ENCODE results near the gene TYK2.
"Not testable (repeated sequence)": the region's sequence is repeated elsewhere in the genome, so short reads cannot be mapped to it uniquely, and the experiment has no call there.

TYK2 gene

GRCh38 chr19:10408511-10409283, 28.3 kb upstream of the TYK2 start:
- no peak for DNase-seq (ENCODE audit: low spot score)
- no peak for FAIRE-seq

DNA sequence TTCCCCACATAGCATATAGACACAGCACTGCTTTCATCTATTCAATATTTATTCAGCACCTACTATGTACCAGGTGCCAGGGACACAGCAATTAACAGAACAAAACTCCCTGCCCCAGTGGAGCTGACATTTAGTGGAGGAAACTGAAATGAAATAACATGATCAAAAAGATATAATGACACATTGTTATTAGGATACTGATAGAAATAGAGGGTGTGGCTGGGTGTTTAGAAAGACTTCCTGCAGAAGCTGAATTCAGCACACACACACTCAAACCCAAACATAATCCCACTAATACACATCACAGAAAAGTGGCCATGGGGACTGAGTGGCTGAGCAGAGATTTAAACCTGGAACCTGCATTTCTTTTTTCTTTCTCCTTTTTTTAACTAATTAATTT, 26.7 kb upstream of the TYK2 start:
- no peak for FAIRE-seq
- no peak for DNase-seq (ENCODE audit: low spot score)

- no peak for FAIRE-seq
- DNase-seq (ENCODE audit: low spot score) = no peak
Observed at GRCh38 chr19:10406191-10406590, 25.8 kb upstream of the TYK2 start.

DNA sequence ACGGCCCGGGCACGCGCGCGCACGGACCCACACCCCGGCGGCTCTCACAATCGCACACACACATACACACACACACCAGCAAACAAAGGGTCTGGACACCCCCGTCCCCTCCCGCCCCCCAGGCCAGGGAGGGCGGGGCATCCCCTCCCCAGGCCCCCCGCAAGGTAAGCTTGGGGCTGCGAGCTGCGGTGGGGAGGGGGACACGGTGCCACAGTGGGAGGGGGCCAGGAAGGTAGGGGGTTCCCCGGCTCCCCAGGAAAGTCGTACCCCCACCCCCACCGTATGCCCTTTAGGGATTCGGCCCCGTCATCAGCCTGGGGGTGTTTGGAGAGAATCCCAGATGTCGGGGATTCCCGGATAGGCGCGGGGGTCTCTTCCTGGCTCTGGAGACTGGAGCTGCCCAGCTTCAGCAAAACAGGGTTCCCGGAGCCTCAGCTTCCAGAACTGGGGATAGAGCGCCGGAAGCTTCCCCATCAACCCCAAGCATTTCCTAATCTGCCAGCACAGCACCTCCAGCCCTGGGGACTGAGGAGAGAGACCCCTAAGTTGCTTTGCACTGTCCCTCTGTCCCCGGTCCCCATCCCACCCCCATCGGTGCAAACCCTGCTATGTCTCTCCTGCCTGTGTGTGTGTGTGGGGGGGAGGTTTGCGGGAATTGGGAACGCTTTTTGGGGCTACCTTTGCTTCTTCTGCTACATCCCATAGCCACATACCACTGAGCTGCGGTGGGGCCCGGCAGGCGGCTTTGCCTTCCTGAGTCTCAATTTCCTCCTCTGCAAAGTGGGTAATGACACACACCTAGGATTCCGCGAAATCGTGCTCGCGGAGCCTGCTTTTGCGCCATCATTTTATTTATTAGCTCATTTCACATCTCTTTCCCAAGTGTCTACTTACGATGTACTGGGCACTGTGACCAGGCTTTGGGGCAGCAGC, 24.8 kb upstream of the TYK2 start:
- no peak for DNase-seq (ENCODE audit: low spot score)
- no peak for FAIRE-seq

GRCh38 chr19:10403137-10404021, 23.0 kb upstream of the TYK2 start, which contains the start of gene CDC37:
Gene CDC37, minus strand, starts transcription at chr19:10403542. Its CDS starts 63 bp downstream, at chr19:10403479.
- FAIRE-seq (no peak), DNase-seq (ENCODE audit: low spot score) (peak; percentile 96)

GRCh38 chr19:10402441-10403038, 22.2 kb upstream of the TYK2 start:
- DNase-seq (ENCODE audit: low spot score) = no peak
- no peak for FAIRE-seq

DNA sequence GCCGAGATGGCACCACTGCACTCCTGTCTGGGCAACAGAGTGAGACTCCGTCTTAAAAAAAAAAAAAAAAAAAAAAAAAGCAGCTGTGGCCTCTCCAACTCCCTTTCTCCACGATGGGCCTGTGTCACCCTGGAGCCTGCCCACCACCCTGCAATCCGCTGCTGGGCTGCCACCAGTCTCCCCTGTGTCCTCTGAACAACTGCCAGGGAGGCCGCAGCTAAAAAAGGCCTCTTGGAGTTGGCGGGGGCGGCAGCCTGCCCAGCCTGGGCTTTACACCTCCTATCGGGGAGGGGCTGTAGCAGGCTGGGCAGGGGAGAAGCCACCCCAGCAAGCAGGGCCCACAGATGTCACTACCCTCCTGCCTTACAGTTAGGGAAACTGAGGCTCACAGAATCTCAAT, 19.5 kb upstream of the TYK2 start:
- no peak for DNase-seq (ENCODE audit: low spot score)
- no peak for FAIRE-seq

GRCh38 chr19:10399340-10399739, 19.0 kb upstream of the TYK2 start:
- not testable (repeated sequence) for FAIRE-seq; DNase-seq (ENCODE audit: low spot score)

- DNase-seq (ENCODE audit: low spot score) (no peak), FAIRE-seq (no peak)
Observed at GRCh38 chr19:10398819-10399218, 18.4 kb upstream of the TYK2 start.

GRCh38 chr19:10395917-10396316, 15.5 kb upstream of the TYK2 start:
- FAIRE-seq (no peak), DNase-seq (ENCODE audit: low spot score) (no peak)

GRCh38 chr19:10395436-10395835, 15.1 kb upstream of the TYK2 start:
- DNase-seq (ENCODE audit: low spot score) (no peak), FAIRE-seq (no peak)

- no peak for FAIRE-seq
Observed at GRCh38 chr19:10395003-10395402, 14.6 kb upstream of the TYK2 start.

GRCh38 chr19:10393137-10393536, 12.8 kb upstream of the TYK2 start:
- FAIRE-seq = no peak
- DNase-seq (ENCODE audit: low spot score) = no peak

More at GRCh38 chr19:10395003-10395402, 14.6 kb upstream of the TYK2 start:
- DNase-seq (ENCODE audit: low spot score) = no peak

GRCh38 chr19:10392120-10392519, 11.7 kb upstream of the TYK2 start:
- no peak for FAIRE-seq
- DNase-seq (ENCODE audit: low spot score) = no peak

- DNase-seq (ENCODE audit: low spot score) = peak; percentile 65
- no peak for FAIRE-seq
Observed at GRCh38 chr19:10390652-10391286, 10.4 kb upstream of the TYK2 start.

- DNase-seq (ENCODE audit: low spot score) = no peak
- FAIRE-seq = no peak
Observed at GRCh38 chr19:10389863-10390262, 9.5 kb upstream of the TYK2 start.

DNA sequence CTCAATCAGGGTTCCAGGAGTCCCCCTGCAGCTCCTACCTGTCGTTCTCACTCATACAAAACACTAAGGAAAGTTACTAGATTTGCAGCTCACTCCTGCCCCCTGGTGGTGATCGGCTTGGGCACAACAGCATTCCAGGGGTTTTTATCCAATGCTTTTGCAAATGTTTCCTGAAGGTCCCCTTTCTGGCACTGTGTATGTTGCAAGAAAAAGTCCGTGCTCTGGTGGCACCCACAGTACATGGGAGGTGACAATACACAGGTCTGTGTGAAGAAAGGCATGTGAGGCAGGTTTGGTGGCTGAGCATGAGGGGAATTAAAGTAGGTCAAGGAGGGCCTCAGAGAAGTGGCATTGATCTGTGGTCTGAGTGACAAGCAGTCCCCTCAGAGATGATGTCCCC, 8.6 kb upstream of the TYK2 start:
- peak; percentile 51 for DNase-seq (ENCODE audit: low spot score)

GRCh38 chr19:10384580-10384979, 4.2 kb upstream of the TYK2 start:
- DNase-seq (ENCODE audit: low spot score) = no peak
- FAIRE-seq = no peak

More for the DNA sequence above, 8.6 kb upstream of the TYK2 start:
- FAIRE-seq = no peak

DNA sequence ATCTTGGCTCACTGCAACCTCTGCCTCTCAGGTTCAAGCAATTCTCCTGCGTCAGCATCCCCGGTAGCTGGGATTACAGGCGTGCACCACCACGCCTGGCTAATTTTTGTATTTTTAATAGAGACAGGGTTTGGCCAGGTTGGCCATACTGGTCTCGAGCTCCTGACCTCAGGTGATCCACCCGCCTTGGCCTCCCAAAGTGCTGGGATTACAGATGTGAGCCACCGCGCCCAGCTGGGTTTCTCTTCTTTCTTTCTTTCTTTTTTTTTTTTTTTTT, 2.8 kb upstream of the TYK2 start:
- not testable (repeated sequence) for FAIRE-seq; DNase-seq (ENCODE audit: low spot score)

DNA sequence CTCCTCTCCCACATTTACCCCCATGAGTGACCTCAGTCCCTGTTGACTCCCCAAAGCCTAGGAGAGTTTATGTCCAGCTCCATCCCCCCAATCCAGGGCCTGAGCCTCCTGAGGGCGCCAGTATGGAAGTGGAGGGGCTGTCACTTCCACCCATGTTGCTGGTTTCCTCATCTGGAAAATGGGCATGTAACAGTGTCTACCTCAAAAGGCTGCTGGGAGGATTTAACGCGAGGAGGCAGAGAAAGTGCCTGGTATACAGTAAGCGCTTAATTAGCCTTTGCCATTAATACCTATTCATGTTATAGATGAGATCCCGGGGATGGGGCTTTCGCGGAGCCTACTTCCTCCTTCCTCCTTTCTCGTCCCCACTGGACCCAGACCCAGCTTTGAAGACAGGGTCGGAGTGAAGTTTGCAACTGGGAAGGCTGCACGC, 476 bp downstream of the TYK2 start:
- DNase-seq (ENCODE audit: low spot score) = no peak
- FAIRE-seq = no peak

DNA sequence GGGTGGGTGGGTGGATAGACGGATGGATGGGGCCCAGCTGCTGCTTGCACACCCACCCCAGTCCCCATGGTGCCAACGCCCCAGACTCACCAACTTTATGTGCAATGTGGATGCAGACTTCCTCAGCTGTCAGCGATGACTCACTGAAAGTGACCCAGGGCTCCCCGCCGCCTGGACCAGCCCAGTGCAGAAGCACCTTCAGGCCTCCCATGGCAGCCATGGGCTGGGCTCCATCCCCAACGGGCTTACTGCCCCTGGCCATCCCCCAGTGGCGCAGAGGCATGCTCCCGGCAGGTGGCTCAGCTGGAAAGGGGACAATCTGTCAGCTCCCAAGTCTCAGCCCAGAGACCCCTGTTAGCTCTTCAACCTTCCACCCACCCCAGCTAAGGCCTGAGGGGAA, 2.2 kb downstream of the TYK2 start:
- FAIRE-seq (no peak), DNase-seq (ENCODE audit: low spot score) (no peak)

Measured in urothelium cell line (cell line).